H1 (cell line): ENCODE measurements around the gene ELFN1. TPM values are rescaled to one million over a fixed set of nuclear protein-coding genes. Genes with fewer than 3 reads are reported as not detected.

ENCODE experiments used
- CTCF ChIA-PET: fragments of 300-600 bp; sonication (Branson Sonifier 250); formaldehyde crosslinking; loops from one replicate; lab custom pipeline; 2021; ENCODE audit not compliant: partially characterized antibody; lab: Charles Lee
- POLR2A ChIA-PET: fragments of 300-600 bp; sonication (Branson Sonifier 250); formaldehyde crosslinking; loops from one replicate; lab custom pipeline; 2021; ENCODE audit warnings: inconsistent platforms; ENCODE audit not compliant: partially characterized antibody; lab: Charles Lee
- DNase-seq, 2 experiments: peaks; one replicate each; pipeline versions ENCODE4 v3.0.0 to v3.0.0-alpha.2; 2010 to 2022; ENCODE audit warnings: low spot score in 2 of 2, low read depth in 1 of 2, mixed read lengths in 1 of 2
- FAIRE-seq: peaks from 2 replicates; lab custom pipeline; 2011; peaks lifted over from hg19 to GRCh38; lab: Jason Lieb, UNC
- H2AFZ ChIP-seq: 2 replicates; pipeline ENCODE4 v1.8.1; 2012; ENCODE audit warnings: low read length, inconsistent platforms
- H2AK5ac ChIP-seq: 2 replicates; pipeline ENCODE4 v1.6.1; 2013; ENCODE audit warnings: low read depth, low read length
- H2BK120ac ChIP-seq: replicated peaks from 2 replicates; pipeline ENCODE3; 2013; ENCODE audit warnings: low read depth, low read length, inconsistent platforms
- H2BK12ac ChIP-seq: 2 replicates; pipeline ENCODE4 v1.6.1; 2013; ENCODE audit warnings: low read depth, low read length
- H2BK15ac ChIP-seq: 2 replicates; pipeline ENCODE4 v1.6.1; 2013; ENCODE audit warnings: low read length
- H2BK20ac ChIP-seq: 2 replicates; pipeline ENCODE4 v1.6.1; 2013; ENCODE audit warnings: low read length
- H2BK5ac ChIP-seq: 2 replicates; pipeline ENCODE4 v1.6.1; 2013; ENCODE audit warnings: low read depth, low read length
- H3K14ac ChIP-seq: 2 replicates; pipeline ENCODE4 v1.6.1; 2013; ENCODE audit warnings: inconsistent platforms; ENCODE audit not compliant: insufficient read length
- H3K18ac ChIP-seq: 2 replicates; pipeline ENCODE4 v1.6.1; 2013; ENCODE audit warnings: low read length; ENCODE audit errors: extremely low read depth
- H3K23ac ChIP-seq: 2 replicates; pipeline ENCODE4 v1.6.1; 2013; ENCODE audit warnings: inconsistent platforms; ENCODE audit not compliant: insufficient read length
- H3K23me2 ChIP-seq: 2 replicates; pipeline ENCODE4 v1.6.1; 2013; ENCODE audit warnings: low read depth, low read length
- H3K27ac ChIP-seq: 2 replicates; pipeline ENCODE4 v1.6.1; 2011; ENCODE audit warnings: low read depth, low read length, inconsistent platforms
- H3K27me3 ChIP-seq, 4 experiments: replicated peaks in 1 of 4; 1 replicate in 1 of 4; 2 replicates in 3 of 4; pipeline versions ENCODE4 v1.6.1 to v1.8.1; 2011 to 2013; ENCODE audit warnings: low read length in 3 of 4, mild to moderate bottlenecking in 3 of 4, inconsistent platforms in 2 of 4, mixed read lengths in 2 of 4, moderate library complexity in 1 of 4; ENCODE audit not compliant: control insufficient read depth in 3 of 4, insufficient read depth in 3 of 4; ENCODE audit errors: extremely low read depth in 1 of 4
- H3K36me3 ChIP-seq, 4 experiments: 2 replicates each; pipeline versions ENCODE4 v1.6.1 to v1.8.1; 2011 to 2013; ENCODE audit warnings: mild to moderate bottlenecking in 4 of 4, low read length in 3 of 4, moderate library complexity in 2 of 4, control low read depth in 1 of 4, inconsistent platforms in 1 of 4; ENCODE audit not compliant: insufficient read depth in 4 of 4, control insufficient read depth in 2 of 4
- H3K4ac ChIP-seq: replicated peaks from 2 replicates; pipeline ENCODE3; 2013; ENCODE audit warnings: low read length, low read depth, mixed read lengths, inconsistent platforms; ENCODE audit not compliant: insufficient read length
- H3K4me1 ChIP-seq, 4 experiments: replicated peaks in 1 of 4; 1 replicate in 1 of 4; 2 replicates in 3 of 4; pipeline versions ENCODE4 v1.6.1 to v1.8.1; 2011 to 2013; ENCODE audit warnings: low read length in 3 of 4, inconsistent platforms in 2 of 4, mixed read lengths in 1 of 4; ENCODE audit not compliant: insufficient read depth in 4 of 4, control insufficient read depth in 3 of 4
- H3K4me2 ChIP-seq, 2 experiments: 2 replicates each; pipeline versions ENCODE4 v1.6.1 to v1.8.1; 2011 to 2013; ENCODE audit warnings: low read depth in 2 of 2, low read length in 2 of 2, control low read depth in 1 of 2, inconsistent platforms in 1 of 2, mild to moderate bottlenecking in 1 of 2; ENCODE audit not compliant: insufficient read depth in 1 of 2
- H3K4me3 ChIP-seq, 4 experiments: fragments of 200-600, 300-600 bp in 1 of 4; sonication (generic), shearing (Covaris generic), sonication (Bioruptor Twin) in 1 of 4; 2 replicates each; pipeline versions ENCODE4 v1.5.1 to v1.8.1; 2011 to 2016; ENCODE audit warnings: low read length in 4 of 4, low read depth in 3 of 4, control low read depth in 2 of 4, inconsistent platforms in 2 of 4, mild to moderate bottlenecking in 2 of 4, mixed read lengths in 1 of 4, moderate library complexity in 1 of 4; ENCODE audit not compliant: insufficient read depth in 2 of 4; ENCODE audit errors: extremely low read depth in 1 of 4
- H3K56ac ChIP-seq: replicated peaks from 2 replicates; pipeline ENCODE3; 2013; ENCODE audit warnings: low read depth, mild to moderate bottlenecking, mixed read lengths, low read length, inconsistent platforms; ENCODE audit not compliant: insufficient read length
- H3K79me1 ChIP-seq: 2 replicates; pipeline ENCODE4 v1.6.1; 2013; ENCODE audit warnings: low read depth, low read length, control low read depth
- H3K79me2 ChIP-seq, 2 experiments: 2 replicates each; pipeline versions ENCODE4 v1.6.1 to v1.8.1; 2012 to 2013; ENCODE audit warnings: low read length in 2 of 2, mild to moderate bottlenecking in 2 of 2, inconsistent platforms in 1 of 2; ENCODE audit not compliant: insufficient read depth in 2 of 2, control insufficient read depth in 1 of 2
- H3K9ac ChIP-seq, 4 experiments: replicated peaks in 1 of 4; 1 replicate in 1 of 4; 2 replicates in 3 of 4; pipeline versions ENCODE4 v1.6.1 to v1.8.1; 2011 to 2013; ENCODE audit warnings: low read depth in 3 of 4, low read length in 3 of 4, control low read depth in 2 of 4, mild to moderate bottlenecking in 2 of 4, moderate library complexity in 2 of 4, inconsistent platforms in 1 of 4; ENCODE audit errors: extremely low read depth in 1 of 4
- H3K9me3 ChIP-seq, 2 experiments: 2 replicates each; pipeline versions ENCODE4 v1.6.1 to v1.8.1; 2012 to 2013; ENCODE audit warnings: mild to moderate bottlenecking in 2 of 2, moderate library complexity in 2 of 2, control low read depth in 1 of 2, inconsistent platforms in 1 of 2, low read depth in 1 of 2, low read length in 1 of 2, mixed read lengths in 1 of 2; ENCODE audit not compliant: insufficient read depth in 2 of 2
- H4K20me1 ChIP-seq, 2 experiments: replicated peaks in 1 of 2; 2 replicates each; pipeline versions ENCODE3 to v1.8.1; 2011 to 2013; ENCODE audit warnings: inconsistent platforms in 2 of 2, low read length in 2 of 2, mild to moderate bottlenecking in 1 of 2; ENCODE audit not compliant: insufficient read depth in 2 of 2, control insufficient read depth in 1 of 2
- H4K5ac ChIP-seq: 2 replicates; pipeline ENCODE4 v1.6.1; 2013; ENCODE audit warnings: low read length, low read depth, mixed read lengths, inconsistent platforms; ENCODE audit not compliant: insufficient read length
- H4K8ac ChIP-seq: 2 replicates; pipeline ENCODE4 v1.8.0; 2013; ENCODE audit warnings: mild to moderate bottlenecking, moderate library complexity, low read length, inconsistent platforms; ENCODE audit not compliant: insufficient read depth; ENCODE audit errors: extremely low read depth
- H4K91ac ChIP-seq: replicated peaks from 2 replicates; pipeline ENCODE3; 2013; ENCODE audit warnings: low read length, mixed read lengths, inconsistent platforms; ENCODE audit not compliant: insufficient read length
- BCL11A ChIP-seq, 2 experiments: IDR thresholded peaks; one replicate each; pipeline ENCODE4 v1.6.1; 2011; ENCODE audit warnings: low read depth in 2 of 2, low read length in 2 of 2, mild to moderate bottlenecking in 2 of 2
- CTCF ChIP-seq, 3 experiments: IDR thresholded peaks; 1 replicate in 2 of 3; 2 replicates in 1 of 3; pipeline versions ENCODE4 v1.5.1 to v1.6.1; 2011; ENCODE audit warnings: low read length in 3 of 3, mild to moderate bottlenecking in 3 of 3, inconsistent platforms in 2 of 3, low read depth in 1 of 3, moderate library complexity in 1 of 3; ENCODE audit not compliant: insufficient read depth in 1 of 3; ENCODE audit errors: control extremely low read depth in 1 of 3
- JUN ChIP-seq: IDR thresholded peaks from 2 replicates; pipeline ENCODE4 v1.6.1; 2011; ENCODE audit warnings: low read depth, mild to moderate bottlenecking, improper control_type of control experiment, low read length
- JUND ChIP-seq: IDR thresholded peaks from 2 replicates; pipeline ENCODE4 v1.6.1; 2011; ENCODE audit warnings: mild to moderate bottlenecking, improper control_type of control experiment, low read length
- NRF1 ChIP-seq: IDR thresholded peaks from 2 replicates; pipeline ENCODE4 v1.6.1; 2011; ENCODE audit warnings: mild to moderate bottlenecking, low read depth, low read length, improper control_type of control experiment
- RBBP5 ChIP-seq: IDR thresholded peaks from 2 replicates; pipeline ENCODE4 v1.7.1; 2012; ENCODE audit warnings: low read depth, mild to moderate bottlenecking, inconsistent platforms, low read length, moderate library complexity, borderline replicate concordance
- RNF2 ChIP-seq: fragments of 200-900, 300-1000 bp; sonication (generic); IDR thresholded peaks from 2 replicates; pipeline ENCODE4 v1.7.1; 2016; ENCODE audit warnings: borderline replicate concordance, low read depth, mild to moderate bottlenecking, antibody characterized with exemption, low read length; ENCODE audit not compliant: poor library complexity, severe bottlenecking; ENCODE audit errors: missing control alignments
- SIRT6 ChIP-seq: IDR thresholded peaks from one replicate; pipeline ENCODE4 v1.7.1; 2012; ENCODE audit warnings: low read length, inconsistent platforms
- TEAD4 ChIP-seq: IDR thresholded peaks from 2 replicates; pipeline ENCODE4 v1.6.1; 2012; ENCODE audit warnings: low read depth, low read length, inconsistent platforms, mixed read lengths
- ZNF274 ChIP-seq: IDR thresholded peaks from 2 replicates; pipeline ENCODE4 v1.7.0; 2012; ENCODE audit warnings: low read length, borderline replicate concordance; ENCODE audit errors: extremely low read depth
- WGBS, 2 experiments: shearing (Covaris generic) in 1 of 2; methylation state at CpG; one replicate each; pipeline versions ENCODE4 v1.1.6 to v1.1.7; 2013 to 2015; ENCODE audit warnings: low lambda C conversion rate in 2 of 2, mixed read lengths in 2 of 2, inconsistent platforms in 1 of 2, low coverage in 1 of 2, missing lambda C conversion rate in 1 of 2; ENCODE audit not compliant: insufficient replicate concordance in 2 of 2, insufficient coverage in 1 of 2, insufficient read length in 1 of 2; ENCODE audit errors: extremely low coverage in 1 of 2, missing lambda C conversion rate in 1 of 2; 5-methylcytosine and 5-hydroxymethylcytosine counted together
- polyA plus RNA-seq, 7 experiments: library from polyadenylated mRNA; depleted of rRNA in 3 of 7; stranded (reverse) in 5 of 7; unstranded in 2 of 7; fragments of >200 nt in 5 of 7; fragments of 200-250 nt in 2 of 7; gene quantifications; 1 replicate in 5 of 7; 2 replicates in 1 of 7; 4 replicates in 1 of 7; pipeline versions ENCODE4 v1.2.1 to v1.2.3, GENCODE V29; 2011 to 2013; ENCODE audit warnings: missing spikeins in 2 of 7, mixed read lengths in 2 of 7
- total RNA-seq: library from RNA; stranded (reverse); fragmentation: NEBNext Ultra II Directional; extraction: Animal tissue kit (Norgen Biotek cat#: 25700); gene quantifications from 2 replicates; pipeline ENCODE4 v1.2.1, GENCODE V29; 2021

ELFN1 gene
- total and polyA plus RNA-seq, 2 of the 8 experiments (the other 6 are each of a cell fraction or from before 2014, with no cell fraction given): 2.0 to 4.5 TPM

- no peak overlapping the region for H2BK120ac ChIP-seq
- ChIA-PET POLR2A (no interaction called here), CTCF (interaction anchor here (7.3 kb wide), 1 partner anchor 7 kb away, joined by 65 read pairs; no protein-coding TSS in a partner anchor)
- H2AFZ ChIP-seq: no peak overlapping the region
- no peak overlapping the region for H3K27ac ChIP-seq
- no peaks in the 10 kb centered on the region for H3K36me3 ChIP-seq
- peaks cover 0 to under 1% of the 10 kb centered on the region in 2 experiments for H4K20me1 ChIP-seq
- H2BK5ac ChIP-seq: no peak overlapping the region
- peaks cover 0 to 5% (median 1%) of the 10 kb centered on the region in 4 experiments; a peak in 3 of 7 replicates for H3K27me3 ChIP-seq
- no peak overlapping the region for H3K4me3 ChIP-seq
- H3K4me1 ChIP-seq: no peaks in the 10 kb centered on the region
- H2BK20ac ChIP-seq: no peak overlapping the region
- H4K5ac ChIP-seq: no peak overlapping the region
- no peak overlapping the region for H2BK12ac ChIP-seq
- H3K4me2 ChIP-seq: no peak overlapping the region
- H4K8ac ChIP-seq: no peak overlapping the region
- H3K9me3 ChIP-seq: peaks cover 3 to 17% of the 10 kb centered on the region in 2 experiments; a peak in 3 of 4 replicates
- no peak overlapping the region for H2BK15ac ChIP-seq
- no peak overlapping the region for H2AK5ac ChIP-seq
- H3K4ac ChIP-seq: no peak overlapping the region
- DNase-seq (no peak), FAIRE-seq (no peak)
- no peak overlapping the region for H4K91ac ChIP-seq
- H3K23me2 ChIP-seq: peaks cover 2% of the 10 kb centered on the region; the same call in 1 of the 2 replicates
- H3K79me2 ChIP-seq: no peaks in the 10 kb centered on the region
- no peak overlapping the region for H3K18ac ChIP-seq
- H3K56ac ChIP-seq: no peak overlapping the region
- no peaks in the 10 kb centered on the region for H3K79me1 ChIP-seq
- H3K9ac ChIP-seq: no peak overlapping the region
- H3K14ac ChIP-seq: no peak overlapping the region
- H3K23ac ChIP-seq: no peak overlapping the region
- 90% methylated on average over 30 of the region's 30 CpGs; no CpG with 5 or more reads in 1 of the 2 experiments for WGBS, 2 experiments
- no peak for TF ChIP-seq NRF1
- TF ChIP-seq RBBP5: no peak
- TF ChIP-seq ZNF274: no peak
- no peak for TF ChIP-seq JUN
- TF ChIP-seq SIRT6: no peak
- no peak for TF ChIP-seq JUND
- TF ChIP-seq CTCF (IDR thresholded peaks at IDR 0.05; ENCODE audit: control extremely low read depth in 1 of 3, insufficient read depth in 1 of 3, low read depth in 1 of 3, low read length in 3 of 3): no peak
- TF ChIP-seq RNF2: no peak
- TF ChIP-seq TEAD4: no peak
- TF ChIP-seq BCL11A (IDR thresholded peaks at IDR 0.05; ENCODE audit: low read depth in 2 of 2, low read length in 2 of 2): no peak
Measured at GRCh38 chr7:1762238-1762945, 92.3 kb downstream of the ELFN1 start.
